Measurements from ENCODE around the gene PXYLP1. TPM values are rescaled to one million over a fixed set of nuclear protein-coding genes. Genes with fewer than 3 reads are reported as not detected.
"Not testable (repeated sequence)": the region's sequence is repeated elsewhere in the genome, so short reads cannot be mapped to it uniquely, and the experiment has no call there.

PXYLP1 gene
- total RNA-seq: 31.4 and 32.6 TPM in 2 replicates

GRCh38 chr3:141231101-141231951 is at the start of gene PXYLP1:
TSS of gene PXYLP1 (plus strand) at chr3:141231825. CDS start at chr3:141260176, 28,351 bp downstream.
- intact Hi-C loops (cut with micrococcal nuclease): loop anchor here (1.0 to 5.0 kb wide), 9 partner anchors 12 to 1346 kb away; partner anchors contain the start of genes ATR, RNF7 and SLC25A36

- intact Hi-C loops (cut with micrococcal nuclease): no loop called here
Measured at GRCh38 chr3:141183606-141184005, 48.0 kb upstream of the PXYLP1 start.

GRCh38 chr3:141184430-141184829 is 47.2 kb upstream of the PXYLP1 start:
- intact Hi-C loops (cut with micrococcal nuclease): no loop called here

GRCh38 chr3:141191097-141191749 is 40.4 kb upstream of the PXYLP1 start:
- intact Hi-C loops (cut with micrococcal nuclease): loop anchor here (5.0 kb wide), 1 partner anchor 41 kb away; the partner anchor contains the start of gene PXYLP1

- intact Hi-C loops (cut with micrococcal nuclease): loop anchor here (1.0 to 5.0 kb wide), 6 partner anchors 40 to 294 kb away; partner anchors contain the start of gene PXYLP1
Measured at GRCh38 chr3:141192345-141192744, 39.3 kb upstream of the PXYLP1 start.

GRCh38 chr3:141193066-141193830 is 38.4 kb upstream of the PXYLP1 start:
- intact Hi-C loops (cut with micrococcal nuclease): loop anchor here (2.0 to 5.0 kb wide), 2 partner anchors 39 to 86 kb away; partner anchors contain the start of gene PXYLP1

GRCh38 chr3:141201122-141201521 is 30.5 kb upstream of the PXYLP1 start:
- intact Hi-C loops (cut with micrococcal nuclease): no loop called here

GRCh38 chr3:141202682-141203081 is 28.9 kb upstream of the PXYLP1 start:
- intact Hi-C loops (cut with micrococcal nuclease): no loop called here

- intact Hi-C loops (cut with micrococcal nuclease): no loop called here
Measured at GRCh38 chr3:141203866-141204265, 27.8 kb upstream of the PXYLP1 start.

- intact Hi-C loops (cut with micrococcal nuclease): no loop called here
Measured at GRCh38 chr3:141204343-141204742, 27.3 kb upstream of the PXYLP1 start.

GRCh38 chr3:141211306-141211705 is 20.3 kb upstream of the PXYLP1 start:
- intact Hi-C loops (cut with micrococcal nuclease): not testable (repeated sequence)

- intact Hi-C loops (cut with micrococcal nuclease): no loop called here
Measured at GRCh38 chr3:141212101-141212500, 19.5 kb upstream of the PXYLP1 start.

GRCh38 chr3:141212555-141212954 is 19.1 kb upstream of the PXYLP1 start:
- intact Hi-C loops (cut with micrococcal nuclease): no loop called here

GRCh38 chr3:141216975-141217374 is 14.7 kb upstream of the PXYLP1 start:
- intact Hi-C loops (cut with micrococcal nuclease): no loop called here

GRCh38 chr3:141217389-141217788 is 14.2 kb upstream of the PXYLP1 start:
- intact Hi-C loops (cut with micrococcal nuclease): no loop called here

GRCh38 chr3:141218162-141218835 is 13.3 kb upstream of the PXYLP1 start:
- intact Hi-C loops (cut with micrococcal nuclease): no loop called here

- intact Hi-C loops (cut with micrococcal nuclease): no loop called here
Measured at GRCh38 chr3:141218926-141219325, 12.7 kb upstream of the PXYLP1 start.

GRCh38 chr3:141223673-141224166 is 7.9 kb upstream of the PXYLP1 start:
- intact Hi-C loops (cut with micrococcal nuclease): no loop called here

GRCh38 chr3:141225939-141226338 is 5.7 kb upstream of the PXYLP1 start:
- intact Hi-C loops (cut with micrococcal nuclease): no loop called here

GRCh38 chr3:141227216-141227615 is 4.4 kb upstream of the PXYLP1 start:
- intact Hi-C loops (cut with micrococcal nuclease): no loop called here

GRCh38 chr3:141227752-141228151 is 3.9 kb upstream of the PXYLP1 start:
- intact Hi-C loops (cut with micrococcal nuclease): no loop called here

Measured in T-helper 2 cell treated with Interferon-gamma antibody and Interleukin-4, amounts not matched to agents 100 ng/mL and 5 ng/mL, for 36 hours (primary cell).